ENCODE results near the gene SRSF3. TPM values are rescaled to one million over a fixed set of nuclear protein-coding genes. Genes with fewer than 3 reads are reported as not detected.
"Not testable (repeated sequence)": the region's sequence is repeated elsewhere in the genome, so short reads cannot be mapped to it uniquely, and the experiment has no call there.

The SRSF3 gene
- total RNA-seq, 2 donors from 2014 or later, result 493 to 536 TPM

DNA sequence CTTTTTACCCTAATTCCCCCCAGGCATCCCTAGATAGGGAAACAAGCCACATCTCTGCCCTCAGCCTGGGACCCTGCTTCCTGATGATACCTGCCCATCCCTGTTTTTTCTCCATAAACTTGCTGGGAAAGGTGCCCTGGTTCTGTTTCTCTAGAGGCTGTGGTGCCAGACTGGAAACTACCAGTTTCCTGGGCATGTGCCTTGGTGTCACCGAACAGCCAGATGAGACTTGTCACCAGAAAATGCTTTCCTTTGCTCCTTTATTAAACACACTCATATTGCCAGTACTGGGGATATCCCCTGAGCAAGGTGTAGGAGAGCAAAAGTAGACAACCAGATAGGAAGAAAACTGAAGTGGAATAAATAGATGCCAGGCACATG is 16.8 kb downstream of the SRSF3 start:
- no peak for DNase-seq
- Histone ChIP-seq H3K9me3 (ENCODE audit: control insufficient read depth, low read length) (no peaks in the 10 kb centered on the region), H3K9ac (ENCODE audit: extremely low read depth, low read length, poor library complexity, severe bottlenecking) (no peak overlapping the region), H3K4me1 (ENCODE audit: control insufficient read depth, insufficient read depth, low read length) (no peaks in the 10 kb centered on the region), H3K27ac (ENCODE audit: low read depth, low read length) (no peak overlapping the region), H3K4me3 (ENCODE audit: low read length) (no peak overlapping the region), H3K27me3 (ENCODE audit: control insufficient read depth, insufficient read depth, low read length, poor library complexity, severe bottlenecking) (no peaks in the 10 kb centered on the region), H3K36me3 (ENCODE audit: control insufficient read depth, insufficient read depth, low read length) (peaks cover 73% of the 10 kb centered on the region)
- Mint-ChIP-seq H3K27me3 (ENCODE audit: insufficient read depth) (no peaks in the 10 kb centered on the region), H3K36me3 (ENCODE audit: low read depth) (peaks cover 70% of the 10 kb centered on the region), H3K4me3 (no peak overlapping the region), H3K4me1 (peaks cover 4% of the 10 kb centered on the region), H3K27ac (no peak overlapping the region), H3K9me3 (no peaks in the 10 kb centered on the region)
- WGBS, 2 experiments (ENCODE audit: insufficient coverage in 1 of 2, insufficient read length in 1 of 2), result 96% methylated on average over 1 of the region's 1 CpG; no CpG with 5 or more reads in 1 of the 2 experiments
- TF ChIP-seq CTCF (conservative IDR thresholded peaks at IDR 0.05), result no peak

DNA sequence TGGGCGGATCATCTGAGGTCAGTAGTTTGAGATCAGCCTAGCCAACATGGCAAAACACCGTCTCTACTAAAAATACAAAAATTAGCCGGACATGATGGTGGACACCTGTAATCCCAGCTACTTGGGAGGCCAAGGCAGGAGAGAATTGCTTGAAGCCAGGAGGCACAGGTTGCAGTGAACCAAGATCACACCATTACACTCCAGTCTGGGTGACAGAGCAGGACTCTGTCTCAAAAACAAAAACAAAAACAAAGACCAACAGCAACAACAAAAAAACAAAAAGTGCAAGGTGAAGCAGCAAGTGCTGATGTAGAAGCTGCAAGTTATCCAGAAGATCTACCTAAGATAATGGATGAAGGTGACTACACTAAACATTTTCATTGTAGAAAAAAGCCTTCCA is 17.5 kb downstream of the SRSF3 start:
- not testable (repeated sequence) for H3K4me1 Mint-ChIP-seq; H3K9me3 Mint-ChIP-seq; H3K4me3 Mint-ChIP-seq; H3K9ac ChIP-seq (ENCODE audit: extremely low read depth, low read length, poor library complexity, severe bottlenecking); H3K27me3 Mint-ChIP-seq (ENCODE audit: insufficient read depth); H3K9me3 ChIP-seq (ENCODE audit: control insufficient read depth, low read length); DNase-seq; H3K27ac Mint-ChIP-seq; H3K4me3 ChIP-seq (ENCODE audit: low read length); H3K4me1 ChIP-seq (ENCODE audit: control insufficient read depth, insufficient read depth, low read length); H3K27ac ChIP-seq (ENCODE audit: low read depth, low read length); H3K27me3 ChIP-seq (ENCODE audit: control insufficient read depth, insufficient read depth, low read length, poor library complexity, severe bottlenecking)
- peaks cover 66% of the 10 kb centered on the region for H3K36me3 ChIP-seq (ENCODE audit: control insufficient read depth, insufficient read depth, low read length)
- H3K36me3 Mint-ChIP-seq (ENCODE audit: low read depth), result peaks cover 64% of the 10 kb centered on the region
- 89 to 100% methylated on average over 3 of the region's 3 CpGs for WGBS, 2 experiments (ENCODE audit: insufficient coverage in 1 of 2, insufficient read length in 1 of 2)

DNA sequence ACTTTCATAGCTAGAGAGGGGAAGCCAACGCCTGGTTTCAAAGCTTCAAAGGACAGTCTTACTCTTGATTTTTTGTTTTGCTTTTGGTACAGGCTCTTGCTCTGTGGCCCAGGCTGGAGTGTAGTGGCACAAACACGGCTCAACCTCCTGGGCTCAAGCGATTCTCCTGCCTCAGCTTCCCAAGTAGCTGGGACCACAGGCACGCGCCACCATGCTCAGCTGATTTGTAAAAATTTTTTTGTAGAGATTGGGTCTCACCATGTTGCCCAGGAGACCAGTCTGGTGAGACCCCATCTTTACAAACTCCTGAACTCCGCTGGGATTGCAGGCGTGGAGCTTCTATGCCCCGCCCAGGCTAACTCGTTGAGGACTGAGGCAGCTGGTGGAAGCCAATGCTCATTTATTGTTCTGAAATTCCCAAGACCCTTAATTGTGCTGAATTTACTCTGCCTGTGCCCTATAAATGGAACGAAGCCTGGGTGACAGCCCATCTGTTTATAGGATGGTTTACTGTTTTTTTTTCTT is 18.0 kb downstream of the SRSF3 start:
- H3K27me3 ChIP-seq (ENCODE audit: control insufficient read depth, insufficient read depth, low read length, poor library complexity, severe bottlenecking), result no peaks in the 10 kb centered on the region
- no peaks in the 10 kb centered on the region for H3K4me1 ChIP-seq (ENCODE audit: control insufficient read depth, insufficient read depth, low read length)
- no peak overlapping the region for H3K9ac ChIP-seq (ENCODE audit: extremely low read depth, low read length, poor library complexity, severe bottlenecking)
- peaks cover 61% of the 10 kb centered on the region for H3K36me3 ChIP-seq (ENCODE audit: control insufficient read depth, insufficient read depth, low read length)
- H3K27ac ChIP-seq (ENCODE audit: low read depth, low read length), result no peak overlapping the region
- WGBS, 2 experiments (ENCODE audit: insufficient coverage in 1 of 2, insufficient read length in 1 of 2), result 94 to 95% methylated on average over 5 to 10 of the region's 10 CpGs
- Mint-ChIP-seq H3K27ac (no peak overlapping the region), H3K27me3 (ENCODE audit: insufficient read depth) (no peaks in the 10 kb centered on the region), H3K4me1 (peaks cover 2% of the 10 kb centered on the region), H3K4me3 (no peak overlapping the region), H3K9me3 (no peaks in the 10 kb centered on the region), H3K36me3 (ENCODE audit: low read depth) (peaks cover 61% of the 10 kb centered on the region)
- H3K9me3 ChIP-seq (ENCODE audit: control insufficient read depth, low read length), result no peaks in the 10 kb centered on the region
- no peak overlapping the region for H3K4me3 ChIP-seq (ENCODE audit: low read length)
- TF ChIP-seq CTCF (conservative IDR thresholded peaks at IDR 0.05), result no peak
- no peak for DNase-seq
